Endothelial cell of hepatic sinusoid (primary cell): ENCODE results near the gene DTNB.

Experiments
- in situ Hi-C: cut with HindIII; loops from 2 replicates; pipeline ENCODE4 v1.10.0; 2017; ENCODE audit warnings: low sequenced_read_pairs

Gene DTNB

DNA sequence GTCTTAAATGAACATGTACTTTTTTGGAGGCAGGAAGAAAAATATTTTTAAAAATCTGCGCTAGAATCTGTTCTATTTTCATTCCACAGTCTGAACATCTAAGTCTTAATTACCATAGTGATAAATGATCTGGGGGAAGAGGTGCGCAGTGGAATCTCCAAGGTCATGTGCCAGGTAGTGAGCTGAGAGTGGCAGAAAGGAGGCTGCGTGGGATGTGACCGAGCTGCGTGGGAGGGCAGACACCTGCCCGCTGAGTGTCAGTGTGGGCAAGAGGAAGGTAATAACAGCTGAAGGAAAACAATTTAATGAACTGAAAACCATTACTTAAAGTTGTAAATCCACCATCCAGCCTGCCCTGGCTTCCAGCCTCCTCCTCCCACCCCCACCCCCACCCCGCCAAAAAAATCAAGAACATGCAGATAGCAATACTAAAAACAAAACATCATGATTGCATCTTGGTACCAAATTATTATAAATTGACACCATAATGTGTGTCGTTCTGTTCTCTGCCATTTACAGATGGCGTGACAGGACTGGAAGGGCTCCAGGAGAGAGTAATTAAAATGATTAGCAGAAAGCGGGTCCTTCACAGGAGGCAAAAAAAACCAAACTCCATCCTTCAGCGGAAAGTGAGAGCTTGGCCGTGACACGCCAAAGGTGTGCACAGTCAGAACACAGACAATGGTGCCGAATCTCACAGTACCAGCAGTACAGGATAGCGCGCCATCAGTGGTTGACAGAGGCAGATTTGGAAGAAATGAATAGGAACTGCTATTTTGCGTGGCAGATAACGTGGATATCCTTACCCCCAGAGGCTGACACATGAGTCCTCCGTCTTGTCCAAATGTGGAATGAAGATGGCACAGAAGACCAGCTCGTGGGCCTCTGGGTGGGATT lies 11.4 kb upstream of the DTNB start:
- in situ Hi-C loops = no loop called here

DNA sequence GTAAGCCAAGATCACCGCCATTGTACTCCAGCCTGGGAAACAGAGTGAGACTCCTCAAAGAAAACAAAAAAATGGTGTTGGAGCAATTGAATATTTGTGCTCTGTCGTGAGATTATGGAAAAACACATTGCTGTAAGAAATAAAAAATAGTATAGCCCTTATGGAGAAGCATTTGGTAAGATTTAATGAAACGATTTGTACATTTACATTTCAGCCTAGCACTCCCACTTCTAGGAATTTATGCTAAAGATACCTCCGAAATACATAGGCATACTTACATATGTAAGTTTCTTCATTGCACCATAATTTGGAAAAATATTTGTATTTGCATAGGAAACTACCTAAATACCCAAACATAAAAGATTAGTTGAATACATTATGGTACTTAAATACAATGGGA lies 8.7 kb upstream of the DTNB start:
- in situ Hi-C loops = no loop called here

DNA sequence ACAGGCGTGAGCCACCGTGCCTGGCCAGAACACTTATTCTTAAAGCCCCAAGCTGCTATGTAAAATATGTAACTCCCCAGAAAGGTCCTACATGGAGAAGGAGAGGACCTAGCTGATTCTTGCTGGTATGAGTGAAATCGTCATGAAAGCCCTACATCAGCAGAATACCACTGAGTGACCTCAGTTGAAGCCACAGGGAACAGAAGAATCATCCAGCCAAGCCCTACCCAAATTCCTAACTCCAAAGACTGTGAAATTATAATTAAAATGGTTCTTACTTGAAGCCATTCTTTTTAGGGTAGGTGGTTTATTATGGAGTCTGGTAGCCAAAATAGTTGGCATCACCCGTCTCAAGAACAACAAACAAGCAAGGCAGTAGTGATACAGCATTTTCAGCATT lies 4.5 kb upstream of the DTNB start:
- in situ Hi-C loops = no loop called here

DNA sequence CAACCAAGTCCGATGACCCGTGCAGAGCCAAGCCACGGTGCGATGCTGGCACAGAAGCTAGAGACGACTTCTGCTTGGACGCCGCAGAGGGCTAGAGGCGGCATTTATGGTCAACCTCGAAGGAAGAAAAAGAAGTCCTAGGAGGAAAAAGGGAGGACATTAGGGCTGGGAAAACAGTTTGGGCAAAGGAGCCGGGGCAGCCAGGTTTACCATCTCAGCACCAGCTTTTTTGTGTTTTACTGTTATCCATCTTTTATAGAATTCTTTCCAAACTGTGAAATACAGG lies 643 bp upstream of the DTNB start:
- in situ Hi-C loops = no loop called here

DNA sequence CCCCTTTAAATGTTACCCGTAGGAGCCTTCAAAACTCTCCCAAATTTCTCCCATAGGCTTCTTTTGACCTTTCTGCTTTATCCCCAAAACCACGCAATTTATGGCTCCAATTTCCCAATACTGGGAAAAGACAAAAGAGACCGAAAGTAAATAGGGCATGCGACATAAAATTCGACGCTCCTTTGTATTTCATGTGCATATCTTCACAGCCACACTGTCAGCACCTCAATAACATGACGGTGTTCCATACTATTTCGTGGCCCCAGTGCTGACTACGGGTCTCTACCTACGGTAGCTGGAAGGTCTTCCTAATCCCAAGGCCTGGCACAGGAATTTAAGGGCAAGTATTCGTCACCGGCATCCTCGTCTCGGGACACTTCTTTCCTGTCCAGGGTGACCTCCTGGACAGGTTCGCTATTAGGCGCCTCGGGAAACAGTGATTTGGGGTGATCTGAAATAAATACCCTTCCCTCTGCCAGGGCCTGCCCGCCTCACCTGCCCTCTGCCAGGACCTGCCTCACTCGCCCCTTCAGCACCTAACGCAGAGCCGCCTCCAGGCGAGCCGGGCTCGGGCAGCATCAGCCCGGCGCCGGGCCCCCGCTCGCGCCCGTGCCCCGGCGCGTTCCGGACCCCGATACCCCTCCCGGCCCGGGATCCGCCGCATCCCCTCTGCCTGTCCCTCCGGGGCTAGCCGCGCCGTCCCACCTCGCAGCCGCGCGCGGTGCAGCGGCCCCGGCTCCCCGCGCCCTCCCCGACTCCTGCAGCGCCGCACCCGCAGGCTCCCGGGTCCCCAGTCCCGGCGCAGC lies 680 bp downstream of the DTNB start:
- in situ Hi-C loops = no loop called here

DNA sequence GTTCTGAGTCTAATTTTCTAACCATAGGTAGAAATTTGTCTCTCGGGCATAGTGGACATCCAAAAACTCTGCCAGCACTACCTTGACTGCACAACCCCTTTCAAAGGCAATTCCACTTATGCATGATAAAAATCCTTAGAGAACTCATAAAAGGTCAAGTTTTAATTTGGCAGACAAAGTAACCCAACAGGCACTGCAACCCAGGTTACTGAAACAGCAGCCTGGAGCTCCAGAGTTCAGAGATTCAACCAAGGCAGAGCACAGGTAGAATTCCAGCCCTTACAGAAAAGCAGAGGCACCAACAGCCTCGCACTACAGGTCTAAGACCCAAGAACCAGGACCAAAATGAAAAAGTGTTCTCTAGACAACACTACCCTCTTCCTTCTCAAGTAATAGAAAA lies 1.8 kb downstream of the DTNB start:
- in situ Hi-C loops = no loop called here

DNA sequence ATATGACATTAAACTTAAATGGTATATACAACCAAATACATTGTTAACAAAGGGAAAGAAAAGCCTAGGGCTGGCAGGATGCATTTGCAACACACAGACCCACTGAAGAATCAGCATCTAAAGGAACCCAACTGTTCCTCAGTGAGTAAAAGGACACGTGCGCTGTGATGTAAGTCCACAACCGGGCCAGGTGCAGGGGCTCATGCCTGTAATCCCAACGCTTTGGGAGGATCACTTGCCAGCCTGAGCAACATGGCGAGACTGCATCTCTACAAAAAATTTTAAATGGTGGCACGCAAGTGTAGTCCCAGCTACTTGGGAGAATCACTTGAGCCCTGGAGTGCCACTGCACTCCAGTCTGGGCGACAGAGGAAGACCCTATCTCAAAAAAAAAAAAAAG lies 3.9 kb downstream of the DTNB start:
- in situ Hi-C loops = loop anchor here (10.0 kb wide), 1 partner anchor 75 kb away; no protein-coding TSS in a partner anchor

DNA sequence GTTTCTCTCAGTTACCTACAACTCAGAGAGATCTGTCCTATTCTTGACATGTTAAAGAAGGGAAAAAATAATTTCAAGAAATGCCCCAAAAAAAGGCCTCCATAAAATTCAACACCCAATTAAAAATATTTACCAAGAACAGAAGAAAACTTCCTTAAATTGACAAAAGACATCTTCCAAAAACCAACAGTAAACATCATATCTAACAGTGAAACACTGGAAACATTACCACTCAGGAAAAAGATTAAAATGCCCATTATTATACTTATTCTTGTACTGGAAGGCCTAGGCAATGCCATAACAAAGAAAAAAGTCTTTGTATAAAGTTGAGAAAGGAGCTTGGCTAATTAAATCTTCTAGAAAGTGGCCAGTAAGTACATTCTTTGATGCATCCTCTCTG lies 7.2 kb downstream of the DTNB start:
- in situ Hi-C loops = loop anchor here (10.0 kb wide), 1 partner anchor 71 kb away; no protein-coding TSS in a partner anchor

DNA sequence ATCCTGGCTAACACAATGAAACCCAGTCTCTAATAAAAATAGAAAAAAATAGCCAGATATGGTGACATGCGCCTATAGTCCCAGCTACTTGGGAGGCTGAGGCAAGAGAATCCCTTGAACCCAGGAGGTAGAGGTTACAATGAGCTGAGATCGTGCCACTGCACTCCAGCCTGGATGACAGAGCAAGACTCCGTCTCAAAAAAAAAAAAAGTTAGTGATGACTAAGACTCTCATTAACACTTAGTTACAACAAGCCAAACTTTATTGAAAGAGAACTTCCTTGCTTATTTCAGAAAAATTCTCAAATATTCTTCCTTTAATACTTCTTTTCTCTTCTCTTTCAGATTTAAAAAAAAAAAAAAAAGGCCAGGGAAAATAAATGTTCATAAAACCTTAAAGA lies 7.9 kb downstream of the DTNB start:
- in situ Hi-C loops = loop anchor here (10.0 kb wide), 1 partner anchor 71 kb away; no protein-coding TSS in a partner anchor

DNA sequence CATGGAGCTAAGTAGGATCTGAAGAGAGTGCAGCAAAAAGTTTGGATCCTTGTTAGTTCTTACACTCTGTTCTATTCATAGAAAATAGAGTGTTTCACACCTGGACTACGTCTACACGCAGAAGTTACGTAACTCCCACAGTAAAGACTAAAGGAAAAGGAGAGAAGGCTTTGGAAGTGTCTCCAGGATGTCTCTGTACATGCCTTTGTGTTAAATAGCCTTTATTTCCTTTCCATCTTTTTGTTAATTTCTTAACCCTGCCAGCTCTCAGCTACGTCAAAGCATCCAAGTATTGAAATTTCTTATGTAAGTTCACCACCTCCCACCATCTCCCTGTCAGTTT lies 8.4 kb downstream of the DTNB start:
- in situ Hi-C loops = loop anchor here (10.0 kb wide), 1 partner anchor 70 kb away; no protein-coding TSS in a partner anchor

DNA sequence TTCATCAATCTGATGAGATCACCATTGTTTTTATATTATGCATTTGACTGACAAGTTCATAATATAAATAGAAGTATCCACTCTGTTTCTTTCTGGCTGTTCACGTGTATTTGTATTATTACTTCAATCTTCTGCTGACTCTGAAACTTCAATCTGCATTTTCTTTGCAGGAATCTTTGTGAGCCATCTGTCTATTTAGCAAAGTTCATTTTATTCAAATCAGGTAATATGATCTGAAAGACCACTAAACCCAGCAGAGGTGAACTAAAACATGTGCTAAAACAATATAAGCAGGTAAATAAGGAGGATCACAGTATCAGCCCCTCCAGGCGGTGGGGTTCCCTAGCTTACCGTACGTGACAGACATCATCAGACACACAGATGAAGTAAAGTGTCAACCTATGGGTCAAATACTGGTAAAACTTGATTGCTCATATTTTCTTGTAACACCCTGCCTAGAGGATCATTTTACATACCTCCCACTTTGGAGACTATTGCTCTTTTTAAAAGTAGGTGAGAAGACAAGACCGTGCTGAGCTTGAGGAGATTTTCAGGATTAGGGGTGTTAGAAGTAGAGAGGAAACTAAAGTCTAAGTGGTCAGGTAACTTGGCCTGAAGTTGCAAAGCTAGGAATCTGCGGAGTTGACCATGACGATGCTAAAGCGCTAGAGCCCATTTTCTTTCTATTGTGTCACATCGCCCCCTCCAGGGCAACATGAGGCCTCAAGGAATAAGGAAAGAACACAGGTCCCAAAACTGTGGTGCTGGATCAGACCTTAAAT lies 9.0 kb downstream of the DTNB start:
- in situ Hi-C loops = loop anchor here (10.0 kb wide), 1 partner anchor 70 kb away; no protein-coding TSS in a partner anchor

DNA sequence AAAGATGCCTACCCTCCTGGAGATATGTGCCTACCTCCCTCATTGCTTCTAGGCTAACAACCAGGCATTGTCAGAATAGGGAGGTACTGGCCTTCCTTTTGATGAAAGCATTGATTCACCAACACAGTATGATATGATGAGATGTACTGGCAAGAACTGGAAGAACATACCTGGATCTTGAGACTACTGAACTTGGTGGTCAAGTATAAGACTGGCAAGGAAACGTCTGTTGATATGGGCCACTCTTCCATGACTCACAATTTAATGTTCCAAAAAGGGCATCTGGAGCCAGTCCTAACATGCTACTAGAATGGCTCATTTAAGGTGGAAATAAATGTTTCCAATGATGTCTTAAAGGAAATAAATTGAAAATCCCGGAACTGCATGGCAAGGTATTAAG lies 18.1 kb downstream of the DTNB start:
- in situ Hi-C loops = no loop called here

DNA sequence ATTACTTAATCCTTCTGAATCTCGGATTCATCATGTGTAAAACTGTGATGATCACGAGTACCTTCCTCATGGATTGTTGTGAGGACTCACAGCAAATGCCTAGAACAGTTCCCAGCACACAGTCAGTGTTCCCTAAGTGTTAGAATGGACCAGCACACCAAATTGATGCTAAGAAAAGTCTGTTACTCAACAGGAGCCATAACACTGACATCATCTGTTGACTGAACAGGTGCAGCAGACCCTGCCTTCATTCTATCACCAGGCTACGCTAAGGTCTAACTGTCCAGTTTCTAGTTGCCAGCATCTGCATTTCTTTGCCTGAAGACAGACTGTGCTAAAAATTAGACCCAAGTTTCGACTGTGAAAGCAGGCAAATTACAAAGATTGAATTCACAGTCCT lies 18.6 kb downstream of the DTNB start:
- in situ Hi-C loops = no loop called here

DNA sequence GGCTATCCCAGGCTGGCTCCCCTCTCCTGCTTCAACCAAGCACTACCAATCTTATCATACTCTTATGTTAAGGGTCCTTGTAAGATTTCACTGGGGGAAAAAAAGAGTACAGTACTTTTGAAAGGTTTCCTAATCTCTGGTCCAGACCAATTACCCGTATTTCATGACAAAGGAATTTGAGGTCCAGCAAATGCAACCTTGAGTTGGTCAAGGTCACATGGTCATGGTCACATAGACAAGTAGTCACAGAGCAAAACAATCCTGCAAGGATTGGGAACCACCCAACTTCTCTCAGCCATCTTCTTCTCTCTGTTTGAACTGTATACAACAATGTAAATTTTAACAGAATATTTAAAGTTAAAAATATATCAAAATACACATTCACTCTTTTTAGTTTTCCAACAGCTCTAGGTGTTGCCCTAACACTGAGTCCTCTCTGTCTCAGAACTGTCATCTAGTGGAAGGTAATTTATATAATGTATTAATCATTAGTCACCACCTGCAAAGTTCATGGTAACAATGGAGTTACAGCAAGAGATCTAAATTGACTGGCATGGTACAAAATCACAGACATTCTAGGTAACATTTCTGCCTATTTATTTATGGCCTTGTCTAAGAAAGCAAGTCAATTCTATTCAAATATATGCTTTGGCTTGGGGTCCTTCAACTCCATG lies 21.5 kb downstream of the DTNB start:
- in situ Hi-C loops = no loop called here

DNA sequence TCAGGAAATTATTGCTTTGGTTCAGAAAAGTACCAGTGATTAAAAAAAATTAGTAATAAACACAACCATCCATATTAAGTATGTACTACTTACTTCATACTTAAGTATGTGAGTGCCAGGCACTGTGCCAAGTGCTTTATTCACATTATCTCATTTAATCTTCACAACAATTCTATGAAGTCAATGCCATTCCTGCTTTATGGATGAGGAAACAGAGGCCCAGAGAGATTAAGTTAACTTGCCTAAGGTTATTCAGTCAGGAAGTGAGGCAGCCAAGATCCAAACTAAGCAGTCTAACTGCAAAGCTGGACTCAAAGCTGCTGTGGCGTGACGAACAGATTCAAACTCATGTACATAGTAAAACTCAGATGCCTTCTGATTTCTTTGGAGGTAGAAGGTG lies 22.3 kb downstream of the DTNB start:
- in situ Hi-C loops = no loop called here

DNA sequence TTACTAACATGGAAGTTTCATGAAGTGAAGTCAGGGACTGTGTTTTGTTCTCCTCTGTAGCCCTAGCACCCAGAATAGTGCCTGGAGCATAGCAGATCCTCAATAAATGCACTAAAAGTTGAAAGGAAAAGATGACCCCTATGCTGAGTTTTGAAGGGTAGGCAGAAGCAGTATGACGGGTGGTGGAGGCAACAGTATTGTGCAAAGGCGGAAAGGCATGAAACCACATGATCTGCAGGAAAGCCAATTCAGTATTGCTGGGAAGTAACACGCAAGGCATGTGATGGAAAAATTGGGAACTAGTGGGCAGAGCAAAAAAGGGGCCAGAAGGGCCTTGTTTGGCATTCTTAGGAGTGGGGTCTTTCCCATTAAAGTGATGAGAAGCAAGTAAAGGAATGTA lies 23.1 kb downstream of the DTNB start:
- in situ Hi-C loops = no loop called here

DNA sequence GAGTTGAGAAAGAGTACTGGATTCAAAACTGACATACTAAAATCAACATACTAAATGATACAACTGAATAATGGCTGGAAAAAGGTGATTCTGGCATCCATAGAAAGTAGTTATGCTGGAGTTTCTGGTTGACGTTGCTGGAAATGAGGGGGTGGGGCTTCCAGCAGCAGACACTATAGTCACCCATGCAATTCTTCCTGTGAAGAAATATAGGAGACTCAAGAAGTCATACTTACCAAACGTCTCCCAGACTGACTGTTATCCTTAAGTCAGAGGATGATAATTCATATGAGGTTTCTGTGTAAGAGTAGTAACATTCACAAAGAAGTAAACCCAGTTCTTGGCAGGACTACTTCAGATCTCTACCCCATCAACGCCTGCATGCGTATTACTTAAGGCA lies 23.6 kb downstream of the DTNB start:
- in situ Hi-C loops = no loop called here

DNA sequence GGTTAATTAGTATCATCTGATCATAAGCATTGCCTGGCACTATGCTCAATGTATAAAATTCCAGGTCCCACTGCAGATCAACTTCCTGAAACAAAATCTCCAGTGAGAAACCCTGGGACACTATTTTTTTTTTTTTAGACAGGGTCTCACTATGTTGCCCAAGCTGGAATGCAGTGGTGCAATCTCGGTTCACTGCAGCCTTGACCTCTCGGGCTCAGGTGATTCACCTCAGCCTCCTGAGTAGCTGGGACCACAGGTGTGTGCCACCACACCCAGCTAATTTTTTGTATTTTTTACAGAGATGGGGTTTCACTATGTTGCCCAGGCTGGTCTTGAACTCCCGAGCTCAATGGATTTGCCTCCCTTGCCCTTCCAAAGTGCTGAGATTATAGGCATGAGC lies 31.1 kb downstream of the DTNB start:
- in situ Hi-C loops = no loop called here

DNA sequence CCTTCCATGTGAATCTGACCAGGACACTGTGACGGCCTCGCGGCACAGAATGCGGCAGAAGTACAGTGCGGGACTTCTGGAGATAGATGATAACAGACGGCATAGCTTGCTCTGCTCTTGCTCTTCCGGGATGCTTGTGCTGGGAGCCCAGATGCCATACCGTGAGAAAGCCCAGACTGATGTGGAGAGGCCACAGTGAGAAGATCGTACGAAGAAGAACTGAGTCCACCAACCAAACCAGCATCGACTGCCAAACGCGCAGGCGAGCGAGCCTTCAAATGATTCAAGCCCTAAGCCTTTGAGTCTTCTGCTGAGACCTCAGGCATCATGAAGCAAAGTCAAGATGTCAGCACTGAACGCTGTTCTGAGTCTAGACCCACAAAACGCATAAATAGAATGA lies 33.7 kb downstream of the DTNB start:
- in situ Hi-C loops = no loop called here

DNA sequence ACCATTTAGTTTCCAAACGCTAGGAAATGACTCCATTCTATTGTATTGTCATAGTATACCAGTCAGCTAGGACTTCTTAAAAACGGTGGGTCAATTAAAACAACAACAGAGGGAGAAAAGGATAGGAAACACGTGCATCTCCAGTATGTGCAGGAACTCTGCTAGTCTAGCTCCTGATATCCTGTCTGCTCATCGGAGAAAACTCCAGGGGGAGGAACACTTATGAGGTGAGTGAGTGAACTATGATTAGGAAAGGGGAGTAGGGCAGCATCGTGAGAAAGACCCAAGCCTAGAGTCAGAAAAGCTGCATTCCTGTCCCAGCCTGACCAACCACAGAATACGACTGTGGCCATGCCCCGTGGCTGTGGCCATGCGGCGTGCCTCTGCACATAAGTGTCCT lies 34.2 kb downstream of the DTNB start:
- in situ Hi-C loops = no loop called here

DNA sequence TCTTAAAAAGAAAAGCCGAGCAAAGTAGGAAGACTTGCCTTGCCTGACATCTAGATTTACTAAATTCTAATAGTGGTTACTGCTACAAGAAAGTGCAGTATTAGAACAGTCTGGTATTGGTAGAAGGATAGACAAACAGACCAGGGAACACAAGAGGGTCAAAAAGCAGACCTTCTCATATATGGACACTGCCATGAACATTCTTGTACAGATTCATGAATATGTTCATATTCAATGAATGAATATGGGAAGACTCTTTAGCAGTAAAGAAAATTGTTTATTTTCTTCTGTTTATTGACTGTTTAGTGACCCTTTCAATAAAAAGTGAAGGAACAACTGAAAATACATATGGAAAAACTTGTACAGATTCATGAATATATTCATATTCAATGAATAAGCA lies 37.6 kb downstream of the DTNB start:
- in situ Hi-C loops = no loop called here
